K562 (cell line): ENCODE results near the gene PSMD8. TPM values are rescaled to one million over a fixed set of nuclear protein-coding genes. Genes with fewer than 3 reads are reported as not detected.
A peak's percentile ranks its signal among the peaks of the same experiment; 100 is the strongest.

Experiments used
- CHD4 ChIP-seq: fragments of 200-600 bp; sonication (generic); IDR thresholded peaks from 3 replicates; pipeline ENCODE4 v1.6.1; 2012; ENCODE audit warnings: low read depth, mild to moderate bottlenecking, mixed read lengths, low read length, inconsistent platforms; ENCODE audit not compliant: insufficient read depth, insufficient replicate concordance, poor library complexity, severe bottlenecking
- CREB5 ChIP-seq: fragments of 250-450 bp; sonication (Bioruptor Pico); IDR thresholded peaks from 2 replicates; pipeline ENCODE4 v1.5.0; 2020; ENCODE audit warnings: mild to moderate bottlenecking
- FOXK1 ChIP-seq: sonication (generic); formaldehyde crosslinking; IDR thresholded peaks from 2 replicates; pipeline ENCODE4 v1.8.0; 2022; ENCODE audit warnings: missing genetic modification reagents, mild to moderate bottlenecking, borderline replicate concordance
- MECOM ChIP-seq: fragments of 250-450 bp; sonication (Bioruptor Pico); IDR thresholded peaks from 2 replicates; pipeline ENCODE4 v1.8.0; 2022; ENCODE audit warnings: inconsistent platforms
- NFE2L1 ChIP-seq: fragments of 450-650 bp; IDR thresholded peaks from 2 replicates; pipeline ENCODE4 v1.6.1; 2016; ENCODE audit warnings: missing genetic modification characterization, low read depth, mild to moderate bottlenecking, missing compliant biosample characterization, moderate library complexity, borderline replicate concordance
- RBM15 ChIP-seq: fragments of 200-400 bp; formaldehyde crosslinking; IDR thresholded peaks from 2 replicates; pipeline ENCODE4 v1.6.1; 2018; ENCODE audit warnings: mild to moderate bottlenecking, low read length, moderate library complexity; ENCODE audit not compliant: insufficient read depth
- SMAD4 ChIP-seq: fragments of 250-450 bp; sonication (Bioruptor Pico); conservative IDR thresholded peaks from 2 replicates; pipeline ENCODE4 v1.8.0; 2021; ENCODE audit warnings: inconsistent platforms, mild to moderate bottlenecking, moderate library complexity
- XRCC5 ChIP-seq: fragments of 200-400 bp; formaldehyde crosslinking; IDR thresholded peaks from 2 replicates; pipeline ENCODE4 v1.6.1; 2017; ENCODE audit warnings: low read depth, mild to moderate bottlenecking, low read length
- YY1 ChIP-seq, 3 experiments: IDR thresholded peaks; 2 replicates each; pipeline ENCODE4 v1.6.1; 2011; ENCODE audit warnings: low read length in 2 of 3, mild to moderate bottlenecking in 2 of 3, moderate library complexity in 2 of 3, borderline replicate concordance in 1 of 3, control low read depth in 1 of 3, low read depth in 1 of 3; ENCODE audit not compliant: insufficient read depth in 3 of 3, insufficient replicate concordance in 2 of 3, control insufficient read depth in 1 of 3, insufficient read length in 1 of 3; ENCODE audit errors: extremely low read depth in 1 of 3
- ZBTB2 ChIP-seq: fragments of 450-650 bp; IDR thresholded peaks from 2 replicates; pipeline ENCODE4 v1.6.1; 2016; ENCODE audit warnings: antibody characterized with exemption
- ZFP1 ChIP-seq: fragments of 450-650 bp; formaldehyde crosslinking; IDR thresholded peaks from 2 replicates; pipeline ENCODE4 v1.4.0; 2020; ENCODE audit warnings: mild to moderate bottlenecking, mixed read lengths
- ZNF431 ChIP-seq: sonication (generic); formaldehyde crosslinking; IDR thresholded peaks from 2 replicates; pipeline ENCODE4 v1.8.0; 2022; ENCODE audit warnings: mild to moderate bottlenecking, missing genetic modification reagents
- polyA plus RNA-seq, 8 experiments: library from polyadenylated mRNA; depleted of rRNA in 4 of 8; stranded (reverse) in 5 of 8; unstranded in 3 of 8; fragments of >200 nt; fragmentation: Nextera tagmentation in 2 of 8; fragmentation: Illumina TruSeq in 1 of 8; extraction: Ambion mirVana in 2 of 8; extraction: Trizol in 1 of 8; gene quantifications; 2 replicates each; pipeline versions ENCODE4 v1.2.1 to v1.2.3, GENCODE V29; 2011 to 2014; ENCODE audit warnings: inconsistent platforms in 1 of 8, missing spikeins in 1 of 8
- total RNA-seq, 7 experiments: library from RNA; depleted of rRNA in 6 of 7; stranded (reverse); fragments of >200 nt in 6 of 7; fragmentation: Illumina TruSeq in 2 of 7; extraction: Trizol in 2 of 7; gene quantifications; 2 replicates each; pipeline versions ENCODE4 v1.2.1 to v1.2.3, GENCODE V29; 2011 to 2021; ENCODE audit warnings: low replicate concordance in 1 of 7
- TF ChIP-seq, protein P1 (sequence below): sonication (generic); formaldehyde crosslinking; IDR thresholded peaks from 2 replicates; pipeline ENCODE4 v1.8.1; 2023; ENCODE audit warnings: mild to moderate bottlenecking, missing genetic modification reagents
- TF ChIP-seq, protein P2 (sequence below): fragments of 450-650 bp; formaldehyde crosslinking; IDR thresholded peaks from 2 replicates; pipeline ENCODE4 v1.4.0; 2020; ENCODE audit warnings: mild to moderate bottlenecking, moderate library complexity
- TF ChIP-seq, protein P3 (sequence below): fragments of 450-650 bp; IDR thresholded peaks from 2 replicates; pipeline ENCODE4 v1.6.1; 2018; ENCODE audit not compliant: partially characterized antibody

PSMD8 gene
- total and polyA plus RNA-seq, 9 of the 15 experiments (the other 6 are each of a cell fraction or from before 2014, with no cell fraction given), result 130 to 583 (median 315) TPM

- TF ChIP-seq MECOM (no peak), YY1 (IDR thresholded peaks at IDR 0.05; ENCODE audit: borderline replicate concordance in 1 of 3, control insufficient read depth in 1 of 3, extremely low read depth in 1 of 3, insufficient read depth in 3 of 3, insufficient read length in 1 of 3, insufficient replicate concordance in 2 of 3, low read depth in 1 of 3, low read length in 2 of 3) (peak; percentile 87 to 96 (median 93)), ZFP1 (CRISPR knock-in tag) (no peak), RBM15 (no peak), NFE2L1 (tag) (no peak), ZBTB2 (peak; percentile 74), ZNF431 (CRISPR knock-in tag) (0 out of 2 replicates have a peak, but pooled peaks have one; percentile 37), CREB5 (CRISPR knock-in tag) (no peak), SMAD4 (CRISPR knock-in tag) (peak; percentile 51; the same call in 1 of the 2 replicates), XRCC5 (peak; percentile 73), FOXK1 (CRISPR knock-in tag) (peak; percentile 90; the same call in 1 of the 2 replicates), CHD4 (no peak)
- TF ChIP-seq, protein P1, sequence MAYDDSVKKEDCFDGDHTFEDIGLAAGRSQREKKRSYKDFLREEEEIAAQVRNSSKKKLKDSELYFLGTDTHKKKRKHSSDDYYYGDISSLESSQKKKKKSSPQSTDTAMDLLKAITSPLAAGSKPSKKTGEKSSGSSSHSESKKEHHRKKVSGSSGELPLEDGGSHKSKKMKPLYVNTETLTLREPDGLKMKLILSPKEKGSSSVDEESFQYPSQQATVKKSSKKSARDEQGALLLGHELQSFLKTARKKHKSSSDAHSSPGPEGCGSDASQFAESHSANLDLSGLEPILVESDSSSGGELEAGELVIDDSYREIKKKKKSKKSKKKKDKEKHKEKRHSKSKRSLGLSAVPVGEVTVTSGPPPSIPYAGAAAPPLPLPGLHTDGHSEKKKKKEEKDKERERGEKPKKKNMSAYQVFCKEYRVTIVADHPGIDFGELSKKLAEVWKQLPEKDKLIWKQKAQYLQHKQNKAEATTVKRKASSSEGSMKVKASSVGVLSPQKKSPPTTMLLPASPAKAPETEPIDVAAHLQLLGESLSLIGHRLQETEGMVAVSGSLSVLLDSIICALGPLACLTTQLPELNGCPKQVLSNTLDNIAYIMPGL (CRISPR knock-in tag), result peak; percentile 72; the same call in 1 of the 2 replicates
- TF ChIP-seq, protein P2, sequence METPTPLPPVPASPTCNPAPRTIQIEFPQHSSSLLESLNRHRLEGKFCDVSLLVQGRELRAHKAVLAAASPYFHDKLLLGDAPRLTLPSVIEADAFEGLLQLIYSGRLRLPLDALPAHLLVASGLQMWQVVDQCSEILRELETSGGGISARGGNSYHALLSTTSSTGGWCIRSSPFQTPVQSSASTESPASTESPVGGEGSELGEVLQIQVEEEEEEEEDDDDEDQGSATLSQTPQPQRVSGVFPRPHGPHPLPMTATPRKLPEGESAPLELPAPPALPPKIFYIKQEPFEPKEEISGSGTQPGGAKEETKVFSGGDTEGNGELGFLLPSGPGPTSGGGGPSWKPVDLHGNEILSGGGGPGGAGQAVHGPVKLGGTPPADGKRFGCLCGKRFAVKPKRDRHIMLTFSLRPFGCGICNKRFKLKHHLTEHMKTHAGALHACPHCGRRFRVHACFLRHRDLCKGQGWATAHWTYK, result peak; percentile 63; the same call in 1 of the 2 replicates
- TF ChIP-seq, protein P3, sequence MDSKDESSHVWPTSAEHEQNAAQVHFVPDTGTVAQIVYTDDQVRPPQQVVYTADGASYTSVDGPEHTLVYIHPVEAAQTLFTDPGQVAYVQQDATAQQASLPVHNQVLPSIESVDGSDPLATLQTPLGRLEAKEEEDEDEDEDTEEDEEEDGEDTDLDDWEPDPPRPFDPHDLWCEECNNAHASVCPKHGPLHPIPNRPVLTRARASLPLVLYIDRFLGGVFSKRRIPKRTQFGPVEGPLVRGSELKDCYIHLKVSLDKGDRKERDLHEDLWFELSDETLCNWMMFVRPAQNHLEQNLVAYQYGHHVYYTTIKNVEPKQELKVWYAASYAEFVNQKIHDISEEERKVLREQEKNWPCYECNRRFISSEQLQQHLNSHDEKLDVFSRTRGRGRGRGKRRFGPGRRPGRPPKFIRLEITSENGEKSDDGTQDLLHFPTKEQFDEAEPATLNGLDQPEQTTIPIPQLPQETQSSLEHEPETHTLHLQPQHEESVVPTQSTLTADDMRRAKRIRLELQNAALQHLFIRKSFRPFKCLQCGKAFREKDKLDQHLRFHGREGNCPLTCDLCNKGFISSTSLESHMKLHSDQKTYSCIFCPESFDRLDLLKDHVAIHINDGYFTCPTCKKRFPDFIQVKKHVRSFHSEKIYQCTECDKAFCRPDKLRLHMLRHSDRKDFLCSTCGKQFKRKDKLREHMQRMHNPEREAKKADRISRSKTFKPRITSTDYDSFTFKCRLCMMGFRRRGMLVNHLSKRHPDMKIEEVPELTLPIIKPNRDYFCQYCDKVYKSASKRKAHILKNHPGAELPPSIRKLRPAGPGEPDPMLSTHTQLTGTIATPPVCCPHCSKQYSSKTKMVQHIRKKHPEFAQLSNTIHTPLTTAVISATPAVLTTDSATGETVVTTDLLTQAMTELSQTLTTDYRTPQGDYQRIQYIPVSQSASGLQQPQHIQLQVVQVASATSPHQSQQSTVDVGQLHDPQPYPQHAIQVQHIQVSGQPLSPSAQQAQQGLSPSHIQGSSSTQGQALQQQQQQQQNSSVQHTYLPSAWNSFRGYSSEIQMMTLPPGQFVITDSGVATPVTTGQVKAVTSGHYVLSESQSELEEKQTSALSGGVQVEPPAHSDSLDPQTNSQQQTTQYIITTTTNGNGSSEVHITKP, result peak; percentile 85
Measured at GRCh38 chr19:38374332-38375097, at the start of gene PSMD8 (continued).
